Measurements from ENCODE around the gene GRIK5.

The GRIK5 gene

GRCh38 chr19:42114412-42114811 lies 44.4 kb upstream of the GRIK5 start:
- no peak for DNase-seq (ENCODE audit: low read depth)
- no peak for TF ChIP-seq POLR2A (IDR thresholded peaks at IDR 0.05; ENCODE audit: extremely low read depth, insufficient read length)
- TF ChIP-seq MAX (IDR thresholded peaks at IDR 0.05; ENCODE audit: low read depth, low read length): no peak
- TF ChIP-seq CTCF (IDR thresholded peaks at IDR 0.05; ENCODE audit: low read depth, low read length): no peak
- TF ChIP-seq MYC (IDR thresholded peaks at IDR 0.05; ENCODE audit: low read depth, low read length): no peak
- no peak overlapping the region for H3K4me3 ChIP-seq (ENCODE audit: low read depth, low read length)

GRCh38 chr19:42113641-42114348 lies 43.8 kb upstream of the GRIK5 start:
- no peak overlapping the region for H3K4me3 ChIP-seq (ENCODE audit: low read depth, low read length)
- peak; percentile 75 for DNase-seq (ENCODE audit: low read depth)
- no peak for TF ChIP-seq POLR2A (IDR thresholded peaks at IDR 0.05; ENCODE audit: extremely low read depth, insufficient read length)
- TF ChIP-seq MAX (IDR thresholded peaks at IDR 0.05; ENCODE audit: low read depth, low read length): no peak
- peak; percentile 15 for TF ChIP-seq CTCF (IDR thresholded peaks at IDR 0.05; ENCODE audit: low read depth, low read length)
- no peak for TF ChIP-seq MYC (IDR thresholded peaks at IDR 0.05; ENCODE audit: low read depth, low read length)

GRCh38 chr19:42111811-42112210 lies 41.8 kb upstream of the GRIK5 start:
- H3K4me3 ChIP-seq (ENCODE audit: low read depth, low read length): no peak overlapping the region
- no peak for DNase-seq (ENCODE audit: low read depth)
- TF ChIP-seq MYC (IDR thresholded peaks at IDR 0.05; ENCODE audit: low read depth, low read length) (no peak), POLR2A (IDR thresholded peaks at IDR 0.05; ENCODE audit: extremely low read depth, insufficient read length) (no peak), MAX (IDR thresholded peaks at IDR 0.05; ENCODE audit: low read depth, low read length) (no peak), CTCF (IDR thresholded peaks at IDR 0.05; ENCODE audit: low read depth, low read length) (no peak)

- no peak for DNase-seq (ENCODE audit: low read depth)
- no peak overlapping the region for H3K4me3 ChIP-seq (ENCODE audit: low read depth, low read length)
- TF ChIP-seq MYC (IDR thresholded peaks at IDR 0.05; ENCODE audit: low read depth, low read length) (no peak), CTCF (IDR thresholded peaks at IDR 0.05; ENCODE audit: low read depth, low read length) (no peak), POLR2A (IDR thresholded peaks at IDR 0.05; ENCODE audit: extremely low read depth, insufficient read length) (no peak), MAX (IDR thresholded peaks at IDR 0.05; ENCODE audit: low read depth, low read length) (no peak)
These were observed 41.4 kb upstream of the GRIK5 start for GRCh38 chr19:42111384-42111783.

GRCh38 chr19:42110658-42111057 lies 40.7 kb upstream of the GRIK5 start:
- no peak for DNase-seq (ENCODE audit: low read depth)
- no peak overlapping the region for H3K4me3 ChIP-seq (ENCODE audit: low read depth, low read length)
- no peak for TF ChIP-seq CTCF (IDR thresholded peaks at IDR 0.05; ENCODE audit: low read depth, low read length)

GRCh38 chr19:42109896-42110295 lies 39.9 kb upstream of the GRIK5 start:
- no peak for DNase-seq (ENCODE audit: low read depth)
- TF ChIP-seq MAX (IDR thresholded peaks at IDR 0.05; ENCODE audit: low read depth, low read length) (no peak), CTCF (IDR thresholded peaks at IDR 0.05; ENCODE audit: low read depth, low read length) (no peak), MYC (IDR thresholded peaks at IDR 0.05; ENCODE audit: low read depth, low read length) (no peak), POLR2A (IDR thresholded peaks at IDR 0.05; ENCODE audit: extremely low read depth, insufficient read length) (no peak)
- no peak overlapping the region for H3K4me3 ChIP-seq (ENCODE audit: low read depth, low read length)

Data from NB4 (cell line).